ENCODE results near the gene FAM78A.

The FAM78A gene

GRCh38 chr9:131270171-131271015 lies 5.9 kb downstream of the FAM78A start:
- Histone ChIP-seq H3K27me3 (ENCODE audit: low read length) (no peaks in the 10 kb centered on the region), H3K4me2 (ENCODE audit: low read depth, low read length, poor library complexity, severe bottlenecking) (peak overlapping the region; percentile 43), H4K20me1 (ENCODE audit: low read depth, low read length) (no peaks in the 10 kb centered on the region), H3K9me3 (ENCODE audit: insufficient read depth, low read length) (no peaks in the 10 kb centered on the region), H3F3A (ENCODE audit: insufficient read depth) (peaks cover 8% of the 10 kb centered on the region), H3K79me2 (ENCODE audit: insufficient read depth, low read length) (peaks cover 13% of the 10 kb centered on the region; the same call in 1 of the 2 replicates), H3K9me2 (replicated peaks; ENCODE audit: insufficient read depth, low read length) (no peaks in the 10 kb centered on the region), H3K36me3 (ENCODE audit: low read length) (no peaks in the 10 kb centered on the region), H2AFZ (ENCODE audit: low read depth, low read length, severe bottlenecking) (peak overlapping the region; percentile 35), H3K27ac (ENCODE audit: low read depth, low read length) (peak overlapping the region; percentile 65), H3K9ac (ENCODE audit: low read length) (peak overlapping the region; percentile 34; the same call in 1 of the 2 replicates), H3K4me3 (ENCODE audit: insufficient read depth, low read length, poor library complexity, severe bottlenecking) (no peak overlapping the region)
- no peak for TF ChIP-seq EZH2phosphoT487 (conservative IDR thresholded peaks at IDR 0.05; ENCODE audit: low read length)
- no peak for TF ChIP-seq CTCF (IDR thresholded peaks at IDR 0.05; ENCODE audit: insufficient read depth, low read length, poor library complexity, severe bottlenecking)

GRCh38 chr9:131266266-131267229 lies 9.8 kb downstream of the FAM78A start:
- Histone ChIP-seq H3K4me3 (ENCODE audit: insufficient read depth, low read length, poor library complexity, severe bottlenecking) (no peak overlapping the region), H3K79me2 (ENCODE audit: insufficient read depth, low read length) (no peaks in the 10 kb centered on the region; the same call in 1 of the 2 replicates), H3K27me3 (ENCODE audit: low read length) (no peaks in the 10 kb centered on the region), H3K9me3 (ENCODE audit: insufficient read depth, low read length) (no peaks in the 10 kb centered on the region), H4K20me1 (ENCODE audit: low read depth, low read length) (no peaks in the 10 kb centered on the region), H3K4me2 (ENCODE audit: low read depth, low read length, poor library complexity, severe bottlenecking) (no peak overlapping the region), H3F3A (ENCODE audit: insufficient read depth) (peaks cover 8% of the 10 kb centered on the region), H3K27ac (ENCODE audit: low read depth, low read length) (no peak overlapping the region), H2AFZ (ENCODE audit: low read depth, low read length, severe bottlenecking) (no peak overlapping the region), H3K9ac (ENCODE audit: low read length) (no peak overlapping the region), H3K9me2 (replicated peaks; ENCODE audit: insufficient read depth, low read length) (no peaks in the 10 kb centered on the region), H3K36me3 (ENCODE audit: low read length) (no peaks in the 10 kb centered on the region)
- TF ChIP-seq EZH2phosphoT487 (conservative IDR thresholded peaks at IDR 0.05; ENCODE audit: low read length) (no peak), CTCF (IDR thresholded peaks at IDR 0.05; ENCODE audit: insufficient read depth, low read length, poor library complexity, severe bottlenecking) (no peak)

- H3K9me3 ChIP-seq (ENCODE audit: insufficient read depth, low read length): no peaks in the 10 kb centered on the region
- TF ChIP-seq EZH2phosphoT487 (conservative IDR thresholded peaks at IDR 0.05; ENCODE audit: low read length): no peak
- TF ChIP-seq CTCF (IDR thresholded peaks at IDR 0.05; ENCODE audit: insufficient read depth, low read length, poor library complexity, severe bottlenecking): no peak
- H3K27ac ChIP-seq (ENCODE audit: low read depth, low read length): no peak overlapping the region
- no peaks in the 10 kb centered on the region for H3K36me3 ChIP-seq (ENCODE audit: low read length)
- H4K20me1 ChIP-seq (ENCODE audit: low read depth, low read length): no peaks in the 10 kb centered on the region
- H3K79me2 ChIP-seq (ENCODE audit: insufficient read depth, low read length): no peaks in the 10 kb centered on the region
- H3K9me2 ChIP-seq (replicated peaks; ENCODE audit: insufficient read depth, low read length): no peaks in the 10 kb centered on the region
- no peak overlapping the region for H2AFZ ChIP-seq (ENCODE audit: low read depth, low read length, severe bottlenecking)
- no peaks in the 10 kb centered on the region for H3K27me3 ChIP-seq (ENCODE audit: low read length)
- H3K4me3 ChIP-seq (ENCODE audit: insufficient read depth, low read length, poor library complexity, severe bottlenecking): no peak overlapping the region
- no peak overlapping the region for H3K9ac ChIP-seq (ENCODE audit: low read length)
- no peak overlapping the region for H3K4me2 ChIP-seq (ENCODE audit: low read depth, low read length, poor library complexity, severe bottlenecking)
- H3F3A ChIP-seq (ENCODE audit: insufficient read depth): peaks cover 3% of the 10 kb centered on the region; the same call in 1 of the 2 replicates
These were observed 12.1 kb downstream of the FAM78A start for GRCh38 chr9:131264231-131264630.
